GM18526 (cell line): ENCODE data around the gene CROCC2.

Source experiments
- POLR2A ChIP-seq: IDR thresholded peaks from 3 replicates; pipeline ENCODE4 v1.6.1; 2011; ENCODE audit not compliant: insufficient read length; ENCODE audit errors: extremely low read depth

CROCC2 gene

DNA sequence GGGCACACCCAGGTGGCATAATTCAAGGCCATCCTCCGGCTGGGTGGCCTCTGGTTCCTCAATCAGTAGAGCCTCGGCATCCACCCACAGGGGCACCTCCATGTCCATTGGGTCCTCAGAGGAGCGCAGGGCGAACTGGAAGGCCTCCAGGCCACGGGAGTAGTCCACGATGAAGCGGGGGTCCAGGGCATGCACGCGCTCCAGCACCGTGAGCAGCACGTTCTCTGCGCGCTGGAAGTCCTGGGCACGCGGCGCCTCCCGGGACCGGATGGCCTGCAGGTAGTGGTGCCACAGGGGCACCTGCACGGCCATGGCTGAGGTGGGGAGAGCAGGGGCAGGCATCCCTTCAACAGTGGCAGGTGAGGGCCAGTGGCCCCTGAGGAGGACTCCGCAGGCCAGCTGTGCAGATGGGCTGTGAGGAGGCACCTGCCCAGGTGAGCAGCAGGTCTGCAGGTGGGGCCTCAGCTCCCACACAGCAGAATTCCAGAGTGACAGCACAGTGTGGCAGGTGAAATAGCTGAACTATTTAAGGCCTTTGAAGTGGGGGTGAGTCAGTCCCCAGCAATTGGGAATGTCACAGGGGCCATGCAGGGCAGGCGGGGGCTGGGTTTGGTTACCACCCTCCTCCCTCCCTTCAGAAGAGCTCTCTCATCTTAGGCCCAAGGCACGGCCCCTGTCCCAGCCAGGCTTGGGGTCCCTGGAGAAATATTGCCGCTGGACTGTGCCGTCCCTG is 10.3 kb upstream of the CROCC2 start, which contains the start of gene MAB21L4:
MAB21L4 (minus strand) TSS at position 501 of the 733 bp plus-strand sequence; CDS start at position 342, 159 bp downstream.
- no peak for TF ChIP-seq POLR2A

- TF ChIP-seq POLR2A: no peak
Measured at GRCh38 chr2:240896394-240896793, 9.7 kb upstream of the CROCC2 start.

- no peak for TF ChIP-seq POLR2A
Measured at GRCh38 chr2:240896871-240897692, 9.1 kb upstream of the CROCC2 start.

DNA sequence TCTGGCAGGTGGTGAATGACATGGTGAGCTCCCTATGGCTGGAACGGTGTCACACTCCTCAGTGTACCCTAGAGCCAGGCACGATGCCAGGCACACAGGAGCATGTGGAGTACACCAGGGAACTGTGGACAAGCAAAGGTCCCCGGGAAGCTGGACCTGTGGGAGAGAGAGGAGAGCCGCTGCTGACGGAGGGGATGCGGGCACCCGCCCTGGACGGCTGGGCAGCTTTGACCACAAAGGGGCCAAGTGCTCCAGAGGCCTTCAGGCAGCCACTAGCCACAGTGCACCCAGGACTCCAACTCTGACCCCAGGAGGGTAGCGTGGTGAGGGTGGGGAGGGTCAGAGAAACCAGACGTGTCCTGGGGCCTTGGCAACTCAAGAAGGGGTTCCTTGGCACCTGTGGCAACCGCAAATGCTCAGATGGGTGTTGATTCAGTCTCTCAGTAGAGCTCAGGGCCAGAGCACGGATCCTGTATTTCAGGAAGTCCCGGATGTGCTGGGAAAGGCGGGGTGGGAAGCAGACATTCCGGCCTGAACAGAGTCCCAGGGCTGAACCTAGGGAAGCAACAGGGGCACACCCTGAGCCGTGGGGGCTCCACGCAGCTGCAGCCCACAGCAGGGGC is 7.9 kb upstream of the CROCC2 start:
- TF ChIP-seq POLR2A: no peak

GRCh38 chr2:240898731-240899467 is 7.2 kb upstream of the CROCC2 start:
- no peak for TF ChIP-seq POLR2A

- no peak for TF ChIP-seq POLR2A
Measured at GRCh38 chr2:240899468-240899865, 6.7 kb upstream of the CROCC2 start.

DNA sequence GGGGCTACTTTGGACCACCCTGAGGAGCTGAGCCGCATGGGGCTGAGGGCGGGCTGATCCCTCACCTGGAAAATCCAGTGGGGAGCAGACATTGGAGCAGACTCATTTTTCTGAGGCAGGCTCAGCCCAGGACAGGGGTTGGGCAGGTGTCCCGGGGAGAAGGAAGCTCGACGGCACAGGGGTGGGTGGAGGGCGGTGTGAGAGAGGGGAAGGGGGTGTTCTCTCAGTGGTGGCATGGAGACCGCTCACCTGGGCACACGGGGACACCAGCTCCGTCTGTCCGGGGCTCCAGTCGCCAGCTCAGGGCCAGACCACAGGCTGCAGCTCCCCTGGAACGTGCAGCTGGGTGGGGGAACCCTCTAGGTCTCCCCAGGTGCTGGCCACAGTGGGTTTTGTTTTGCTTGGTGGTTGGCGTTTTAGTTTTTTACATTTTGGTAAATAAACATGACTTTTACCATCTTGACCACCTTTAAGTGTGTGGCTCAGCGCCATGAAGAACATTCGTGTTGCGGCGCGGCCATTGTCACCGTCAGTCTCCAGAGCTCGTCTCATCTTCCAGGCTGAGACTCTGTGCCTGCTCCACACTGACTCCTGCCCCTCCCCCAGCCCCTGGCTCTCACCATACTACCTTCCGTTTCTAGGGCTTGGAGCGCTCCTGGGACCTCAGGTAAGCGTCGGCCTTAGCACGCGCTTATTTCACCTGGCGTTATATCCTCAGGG is 5.8 kb upstream of the CROCC2 start:
- no peak for TF ChIP-seq POLR2A

DNA sequence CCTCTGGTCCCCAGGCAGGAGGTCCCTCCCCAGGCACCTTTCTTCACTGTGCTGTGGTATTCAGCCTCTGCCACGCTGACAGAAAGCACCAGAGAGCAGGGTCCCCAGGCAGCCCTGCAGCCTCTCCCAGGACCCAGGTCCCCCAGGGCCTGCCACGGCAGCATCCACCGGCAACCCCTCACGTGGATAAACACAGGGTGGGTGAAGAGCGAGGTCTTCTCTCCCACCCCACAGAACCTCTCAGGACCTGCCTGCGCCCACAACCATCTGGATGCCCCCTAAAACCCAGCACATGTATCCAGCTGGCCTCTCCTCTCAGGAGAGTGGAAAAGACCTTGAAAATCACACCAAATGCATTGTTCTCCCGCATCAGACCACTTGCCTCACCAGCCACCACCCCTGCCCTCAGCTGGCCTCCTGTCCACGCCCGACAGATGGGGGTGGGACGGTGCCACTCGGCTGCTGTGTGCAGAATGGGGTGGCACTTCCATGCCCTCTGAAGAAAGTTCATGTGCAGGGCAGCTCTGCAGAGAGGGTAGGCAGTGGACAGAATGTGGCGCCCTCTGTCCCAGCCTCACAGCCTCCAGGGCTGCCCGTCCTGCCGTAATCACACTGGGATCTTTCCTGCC is 4.0 kb upstream of the CROCC2 start:
- TF ChIP-seq POLR2A: no peak

DNA sequence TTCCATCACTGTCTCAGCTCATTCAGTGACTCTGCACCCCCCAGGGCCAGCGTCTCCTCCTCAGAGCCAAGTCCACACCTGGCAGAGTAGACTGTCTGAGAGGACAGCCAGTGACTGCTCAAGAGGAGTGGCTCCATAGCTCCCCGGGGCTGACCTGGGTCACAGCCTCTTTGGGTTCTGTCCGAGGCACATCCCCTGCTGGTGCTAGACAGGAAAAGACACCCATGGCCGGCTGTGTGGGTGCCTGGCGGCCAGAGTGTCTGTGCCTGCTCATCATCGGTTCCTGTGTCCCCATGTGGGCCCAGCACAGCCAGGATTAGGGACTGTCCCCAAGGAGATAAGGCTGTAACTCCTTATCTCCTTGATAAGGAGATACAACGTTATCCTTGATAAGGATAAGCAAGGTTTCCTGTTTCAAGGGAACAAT is 3.5 kb upstream of the CROCC2 start:
- TF ChIP-seq POLR2A: no peak

DNA sequence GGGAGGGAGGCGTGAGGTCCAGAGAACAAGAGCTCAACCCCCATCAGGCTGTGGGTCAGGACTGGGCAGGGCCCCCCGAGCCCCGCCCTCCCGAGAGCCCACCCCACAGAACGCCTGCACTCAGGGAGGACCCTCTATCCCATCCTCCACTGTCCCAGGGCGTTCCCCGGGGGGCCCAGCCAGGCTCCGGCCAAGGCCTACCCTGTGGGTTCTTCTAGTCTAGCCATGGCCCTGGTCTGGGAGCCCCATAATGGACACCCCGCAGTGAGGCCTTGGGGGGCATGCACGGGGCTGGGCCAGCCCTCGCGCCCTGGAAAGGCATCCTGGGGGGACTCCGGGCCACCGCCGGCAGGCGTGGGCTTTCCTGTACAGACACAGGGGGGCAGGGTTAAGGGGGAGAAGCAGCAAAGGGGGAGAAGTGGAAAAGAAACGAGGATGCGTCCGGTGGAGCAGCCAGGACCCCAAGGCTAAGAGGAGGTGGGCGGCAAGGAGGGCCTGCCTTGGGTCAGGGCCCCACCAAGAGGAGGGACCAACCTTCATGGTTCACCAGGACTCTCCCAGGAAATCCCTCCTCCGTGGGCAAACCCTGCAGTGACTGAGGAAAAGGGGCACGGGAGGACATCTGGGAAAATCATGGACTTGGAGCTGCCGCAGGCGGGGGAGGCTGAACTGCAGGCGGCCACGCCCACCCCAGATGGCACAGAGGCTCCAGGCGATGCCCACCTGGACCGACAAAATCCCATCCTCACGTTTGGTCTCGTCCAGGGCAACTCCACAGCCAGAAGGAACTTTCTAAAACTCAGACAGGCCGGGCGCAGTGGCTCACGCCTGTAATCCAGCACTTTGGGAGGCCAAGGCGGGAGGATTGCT is 2.7 kb upstream of the CROCC2 start:
- TF ChIP-seq POLR2A: no peak

GRCh38 chr2:240904216-240905175 is 1.6 kb upstream of the CROCC2 start:
- no peak for TF ChIP-seq POLR2A

DNA sequence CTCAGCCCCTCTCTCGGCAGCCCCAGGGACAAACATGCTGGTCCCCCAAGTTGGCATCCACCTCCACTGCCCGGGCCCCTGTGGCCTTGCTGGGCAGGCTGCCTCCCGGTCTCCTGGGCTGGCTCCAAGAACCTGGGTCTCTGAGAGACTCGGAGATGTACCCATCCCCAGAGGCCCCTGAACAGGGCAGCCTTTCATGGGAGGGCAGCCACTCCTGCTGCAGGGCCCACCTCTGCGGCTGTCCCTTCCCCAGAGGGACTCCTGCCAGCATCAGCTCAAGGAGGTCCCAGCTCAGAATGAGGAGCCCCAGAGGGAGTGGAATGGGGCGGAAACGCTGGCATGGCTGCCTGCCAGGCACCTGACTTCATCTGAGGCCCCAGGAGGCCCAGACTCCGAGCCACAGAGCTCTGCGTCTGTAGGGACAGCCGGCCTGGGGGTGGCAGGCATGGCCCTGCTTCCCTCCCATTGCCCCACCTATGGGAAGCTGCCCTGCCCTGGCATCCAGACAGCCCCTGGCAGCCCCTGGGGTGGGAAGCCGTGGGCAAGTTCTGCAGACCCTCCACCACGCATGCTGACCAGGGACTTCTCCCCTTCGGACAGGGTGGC is 857 bp upstream of the CROCC2 start:
- TF ChIP-seq POLR2A: no peak
